GM21381 (cell line): ENCODE data around the gene CCDC201.

Experiments used
- ATAC-seq: cut with Tn5 transposase; IDR thresholded peaks from one replicate; pipeline ENCODE4 v1.9.1; 2021; ENCODE audit warnings: mild to moderate bottlenecking, moderate library complexity; ENCODE audit not compliant: unreplicated experiment

CCDC201 gene, protein sequence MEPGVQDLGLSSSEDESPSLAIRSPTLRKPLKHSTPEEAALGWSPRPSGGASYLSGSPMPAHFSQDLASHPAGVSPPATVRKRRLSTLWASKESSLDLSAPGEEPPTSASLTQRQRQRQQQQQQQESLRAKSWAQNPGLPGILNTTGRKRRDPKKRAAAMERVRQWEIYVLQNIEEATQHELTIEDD

DNA sequence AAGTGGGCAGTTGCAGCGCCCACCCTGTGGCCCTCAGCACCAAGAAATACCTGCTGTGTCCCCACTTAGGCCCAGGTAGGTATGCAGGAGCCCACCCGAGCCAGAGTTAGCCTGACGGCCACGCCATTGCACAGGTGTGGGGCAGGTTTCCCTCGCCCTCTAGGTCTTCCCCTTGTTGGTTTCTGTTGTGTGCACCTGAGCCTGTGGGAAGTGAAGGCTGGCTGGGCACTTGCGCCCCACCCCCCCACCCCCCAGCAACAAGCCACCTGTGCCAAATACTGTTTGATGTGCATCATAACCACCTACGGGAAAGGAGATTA lies at the start of gene CCDC201:
CCDC201 (minus strand) TSS at position 48 of the 320 bp plus-strand sequence. CDS start 75 bp downstream, outside the sequence.
- ATAC-seq = no peak

DNA sequence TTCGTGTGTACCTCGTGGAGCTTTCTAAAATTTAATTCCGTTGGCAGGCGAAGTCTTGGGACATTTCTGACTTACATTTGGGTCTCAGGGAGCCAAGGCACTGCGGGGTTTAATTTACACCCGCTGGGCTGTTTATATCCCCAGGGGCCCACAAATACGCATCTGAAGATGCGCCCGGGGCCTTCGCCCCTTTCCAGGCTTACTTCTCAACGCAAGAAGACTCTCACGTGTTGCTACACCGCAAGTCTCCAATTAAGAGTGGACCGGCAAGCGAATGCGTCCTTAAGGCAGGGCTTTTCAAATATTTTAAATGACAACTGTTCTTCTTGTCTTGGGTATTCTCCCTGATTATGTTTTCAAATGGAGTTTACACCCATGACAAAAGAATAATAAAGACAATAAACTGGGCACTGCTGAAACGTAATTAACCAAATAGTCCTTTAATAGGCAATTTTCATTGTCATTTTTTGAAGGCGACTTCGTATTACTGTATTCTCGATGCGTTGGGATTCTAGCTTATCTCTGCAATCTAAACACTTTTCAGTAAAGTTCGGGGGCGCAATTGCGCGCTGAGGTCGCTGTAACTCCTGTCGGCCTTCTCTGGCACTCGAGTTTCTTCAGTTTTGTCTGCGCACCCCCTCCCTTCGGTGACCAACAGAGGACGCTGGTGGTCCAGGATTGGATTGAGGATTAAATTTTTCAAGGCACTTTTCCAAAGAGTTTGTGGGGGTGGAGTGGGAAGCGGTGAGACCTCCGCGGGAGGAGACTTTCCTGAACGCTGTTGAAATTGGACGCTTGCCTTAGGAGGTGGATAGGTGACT lies 49.0 kb upstream of the CCDC201 start:
- no peak for ATAC-seq

DNA sequence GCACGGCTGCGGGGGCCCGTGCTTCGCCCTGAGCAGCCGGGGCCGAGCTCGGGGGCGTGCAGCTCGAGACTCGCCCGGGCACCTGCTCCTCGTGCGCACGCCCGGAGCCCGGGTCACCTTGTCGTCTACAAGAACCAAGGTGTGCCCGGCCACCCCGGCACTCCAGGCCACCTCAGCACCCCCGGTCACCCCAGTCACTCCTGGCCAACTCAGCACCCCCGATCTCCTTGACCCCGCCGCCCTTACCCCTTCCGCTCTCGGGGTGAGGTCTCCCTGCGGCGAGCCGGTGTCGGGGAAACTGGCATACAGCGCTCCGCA lies 48.5 kb upstream of the CCDC201 start:
- ATAC-seq = no peak

DNA sequence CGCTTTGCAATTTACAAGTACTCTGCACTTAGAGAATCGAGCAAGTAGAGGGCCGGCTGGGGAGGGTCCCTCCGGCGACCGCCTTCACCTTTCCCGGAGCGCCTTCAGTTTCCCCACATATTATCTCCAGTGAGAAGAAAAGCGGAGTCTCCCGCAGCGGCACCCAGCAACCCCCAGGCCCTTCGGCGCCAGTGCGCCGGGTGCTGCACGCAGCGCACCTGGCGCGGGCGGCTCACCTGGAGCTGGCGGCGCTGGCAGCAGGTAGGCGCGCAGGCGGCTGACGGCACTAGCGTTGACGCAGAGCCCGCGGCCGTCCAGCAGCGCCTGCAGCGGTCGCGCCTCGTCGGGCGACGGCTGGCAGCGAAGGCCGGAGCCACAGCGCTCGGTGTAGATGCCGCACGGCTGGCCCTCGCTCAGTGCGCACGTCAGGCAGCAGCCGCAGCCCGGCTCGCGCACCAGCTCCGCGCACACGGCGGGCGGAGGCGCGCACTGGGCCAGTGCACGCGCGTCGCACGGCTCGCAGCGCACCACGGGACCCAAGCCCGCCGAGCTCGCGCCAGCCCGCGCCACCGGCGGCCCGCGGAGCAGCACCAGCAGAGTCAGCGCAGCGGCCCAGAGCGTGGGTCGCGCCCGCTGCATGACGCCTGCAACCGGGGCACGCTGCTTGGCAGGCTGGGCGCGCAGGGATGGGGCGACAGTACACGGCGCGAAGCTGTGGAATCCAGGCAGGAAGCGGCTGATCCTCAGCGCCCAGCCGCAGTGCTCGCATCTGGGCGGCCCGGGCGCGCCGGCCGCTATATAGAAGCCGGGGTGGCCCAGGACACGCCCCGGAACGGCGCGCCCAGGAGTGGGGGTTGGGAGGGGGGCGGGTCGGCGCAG lies 47.9 kb upstream of the CCDC201 start, which contains the start of gene IGFBP3:
IGFBP3 (minus strand) TSS at position 771 of the 879 bp plus-strand sequence; CDS start at position 639, 132 bp downstream.
- no peak for ATAC-seq

DNA sequence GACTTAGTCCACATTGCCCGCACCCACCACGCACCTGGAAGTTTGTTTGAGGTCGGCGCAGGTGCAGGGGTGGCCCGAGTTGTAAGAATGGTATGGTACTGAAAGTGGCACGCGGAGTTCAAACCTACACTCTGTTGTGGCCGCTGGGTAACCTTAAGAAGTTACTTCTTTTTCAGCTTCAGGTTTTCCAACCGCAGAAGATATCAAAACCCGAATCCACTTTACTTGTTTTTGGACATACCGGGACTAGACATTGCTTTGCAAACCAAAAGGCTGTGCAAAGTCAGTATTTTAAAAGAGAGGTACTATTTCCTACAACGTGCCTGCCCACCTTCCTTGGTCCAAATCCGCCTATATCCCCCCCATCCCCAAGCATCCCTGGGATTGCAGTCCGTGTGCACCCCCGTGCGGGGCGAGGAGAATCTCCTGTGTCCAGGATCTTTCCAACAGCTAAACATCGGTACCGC lies 47.1 kb upstream of the CCDC201 start:
- no peak for ATAC-seq

- ATAC-seq = no peak
Measured at GRCh38 chr7:45919231-45919784, 46.4 kb upstream of the CCDC201 start.

- no peak for ATAC-seq
Measured at GRCh38 chr7:45918556-45918955, 45.7 kb upstream of the CCDC201 start.

GRCh38 chr7:45917658-45918057 lies 44.8 kb upstream of the CCDC201 start:
- peak; percentile 60 for ATAC-seq

DNA sequence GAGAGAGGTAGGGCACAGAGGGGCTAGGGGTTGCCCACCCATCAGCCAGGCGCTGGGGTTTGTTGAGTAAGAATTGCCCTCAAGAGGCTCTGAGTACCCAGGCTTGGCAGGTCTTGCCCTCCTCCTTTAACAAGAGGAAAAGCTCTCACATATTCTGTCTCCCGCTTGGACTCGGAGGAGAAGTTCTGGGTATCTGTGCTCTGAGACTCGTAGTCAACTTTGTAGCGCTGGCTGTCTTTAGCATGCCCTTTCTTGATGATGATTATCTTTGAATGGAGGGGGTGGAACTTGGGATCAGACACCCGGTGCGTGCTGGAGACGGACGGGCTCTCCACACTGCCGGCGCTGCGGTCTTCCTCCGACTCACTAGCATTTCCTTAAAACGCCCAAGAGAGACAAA lies 44.2 kb upstream of the CCDC201 start:
- ATAC-seq = no peak

- ATAC-seq = no peak
Measured at GRCh38 chr7:45915606-45916005, 42.7 kb upstream of the CCDC201 start.

DNA sequence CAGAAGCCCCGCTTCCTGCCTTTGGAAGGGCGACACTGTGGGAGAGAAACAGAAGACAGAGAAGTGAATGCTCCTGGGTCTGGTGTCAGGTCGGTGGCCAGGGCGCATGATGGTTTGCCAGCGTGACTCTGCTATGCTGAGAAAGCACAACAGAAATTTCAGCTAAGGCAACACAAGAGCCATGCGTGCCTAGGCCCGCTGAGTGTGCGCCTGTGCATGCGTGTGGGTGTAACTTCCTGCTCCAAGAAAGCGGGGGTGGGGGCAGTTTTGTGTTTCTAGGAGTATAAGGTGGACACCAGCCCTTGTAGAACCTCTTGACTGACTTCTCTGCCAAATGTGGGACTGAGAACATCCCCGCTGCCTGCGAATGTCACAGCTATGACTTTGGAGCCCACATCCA lies 42.0 kb upstream of the CCDC201 start:
- no peak for ATAC-seq

DNA sequence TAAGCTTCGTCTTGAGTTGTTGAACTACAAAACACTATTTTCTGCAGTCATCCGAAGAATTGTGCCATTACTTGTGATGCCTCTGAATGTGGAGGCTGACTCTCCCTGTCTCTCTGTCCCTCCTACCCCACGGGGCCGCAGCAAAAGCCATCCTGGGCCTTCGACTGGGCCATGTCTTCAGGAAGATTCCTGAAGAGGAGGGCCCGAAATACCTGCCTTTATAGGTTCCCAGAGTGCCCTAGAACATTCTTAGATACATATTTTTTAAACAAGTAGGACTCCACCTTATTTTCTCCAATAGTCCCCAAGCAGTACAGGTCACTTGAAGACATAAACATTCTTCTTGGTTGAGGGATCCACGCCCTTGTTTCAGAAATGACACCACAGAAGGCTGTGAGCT lies 40.1 kb upstream of the CCDC201 start:
- no peak for ATAC-seq

DNA sequence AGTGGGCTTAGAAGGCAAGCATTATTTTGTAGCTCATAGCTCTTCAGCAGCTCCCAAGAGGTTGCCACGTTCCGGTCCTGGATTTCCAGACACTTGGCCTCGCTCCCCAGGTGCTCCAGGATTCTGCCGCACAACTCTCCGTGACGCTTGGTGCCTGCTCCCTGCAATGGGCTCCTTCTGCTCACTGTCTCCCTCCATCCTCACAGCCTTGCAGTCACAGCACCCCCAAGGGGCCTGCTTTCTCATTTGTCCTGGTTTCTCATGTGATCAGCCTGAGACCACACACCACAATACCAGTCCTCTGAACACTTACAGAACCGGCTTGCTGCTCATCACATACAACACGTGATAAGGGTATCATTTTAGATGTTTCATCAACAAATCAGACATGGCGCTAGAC lies 38.4 kb upstream of the CCDC201 start:
- no peak for ATAC-seq

DNA sequence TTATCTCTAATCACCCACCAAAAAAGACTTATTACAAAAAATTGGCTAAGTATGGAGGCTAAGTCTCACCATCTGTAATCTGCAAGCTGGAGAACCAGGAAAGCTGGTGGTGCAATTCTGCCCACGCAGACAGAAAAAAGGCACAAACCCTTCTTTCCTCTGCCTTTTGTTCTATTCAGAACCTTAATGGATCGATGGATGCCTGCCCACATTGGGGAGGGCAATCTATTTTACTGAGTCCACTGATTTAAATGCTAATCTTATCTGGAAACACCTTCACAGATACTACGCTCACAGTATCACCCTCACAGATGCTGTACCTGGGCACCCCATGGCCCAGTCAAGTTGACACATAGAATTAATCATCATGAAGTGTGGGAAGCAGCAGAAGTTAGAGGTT lies 38.0 kb upstream of the CCDC201 start:
- no peak for ATAC-seq

DNA sequence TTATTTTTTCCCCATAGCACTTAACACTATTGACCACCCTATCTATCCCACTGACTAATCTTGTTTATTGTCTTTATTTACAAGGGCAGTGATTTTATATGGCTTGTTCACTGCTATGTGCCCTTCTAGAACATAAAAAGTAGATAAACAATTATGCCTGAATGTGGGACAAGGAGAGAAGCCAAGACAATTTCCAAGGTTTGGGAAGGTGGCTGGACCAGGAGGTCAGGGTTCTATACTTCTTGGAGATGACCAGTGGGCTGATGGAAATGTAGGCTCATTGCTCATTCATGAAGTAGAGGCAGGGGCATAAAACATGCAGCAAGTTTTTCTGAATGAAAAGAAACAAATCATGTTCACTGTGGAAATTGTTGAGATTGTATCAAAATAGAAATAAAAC lies 36.7 kb upstream of the CCDC201 start:
- no peak for ATAC-seq

GRCh38 chr7:45902820-45903219 lies 29.9 kb upstream of the CCDC201 start:
- no peak for ATAC-seq

GRCh38 chr7:45901566-45901965 lies 28.7 kb upstream of the CCDC201 start:
- no peak for ATAC-seq

- no peak for ATAC-seq
Measured at GRCh38 chr7:45898222-45898621, 25.3 kb upstream of the CCDC201 start.

DNA sequence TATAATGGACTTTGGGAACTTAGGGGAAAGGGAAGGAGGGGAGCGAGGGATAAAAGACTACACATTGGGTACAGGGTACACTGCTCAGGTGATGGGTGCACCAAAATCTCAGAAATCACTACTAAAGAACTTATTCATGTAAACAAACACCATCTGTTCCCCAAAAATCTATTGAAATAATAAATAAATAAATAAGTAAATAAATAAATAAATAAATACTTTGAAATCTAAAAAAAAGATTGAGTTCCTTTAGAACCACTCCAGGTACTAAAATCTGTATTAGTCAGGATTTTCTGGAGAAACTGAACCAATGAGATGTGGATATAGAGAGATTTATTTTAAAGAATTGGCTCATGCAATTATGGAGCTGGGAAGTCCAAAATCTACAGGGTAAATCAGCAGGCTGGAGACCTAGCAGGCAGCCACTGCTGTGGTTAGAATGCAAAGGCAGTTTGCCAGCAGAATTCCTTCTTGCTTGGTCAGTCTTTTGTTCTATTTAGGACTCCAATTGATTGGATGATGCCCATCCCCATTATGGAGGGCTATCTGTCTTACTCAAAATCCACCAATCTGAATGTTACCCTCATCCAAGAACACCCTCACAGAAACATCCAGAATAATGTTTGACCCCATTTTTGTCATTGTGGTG lies 24.3 kb upstream of the CCDC201 start:
- no peak for ATAC-seq

DNA sequence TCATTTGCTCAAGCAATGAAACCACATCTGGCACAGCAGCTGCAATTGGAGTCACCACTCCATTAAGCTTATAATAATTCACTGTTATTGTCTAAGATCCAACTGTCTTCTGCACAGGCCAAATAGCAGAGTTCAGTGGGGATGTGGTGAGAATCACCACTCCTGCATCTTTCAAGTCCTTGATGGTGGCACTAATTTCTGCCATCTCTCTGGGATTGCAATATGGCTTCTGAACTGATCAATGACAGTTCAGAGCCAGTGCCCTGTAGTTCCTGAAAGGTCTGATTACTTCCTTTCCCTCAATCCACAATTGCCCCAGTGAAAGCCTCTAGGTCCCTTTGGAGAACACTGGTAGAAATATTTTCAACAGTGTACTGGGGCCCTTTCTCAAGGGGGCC lies 21.8 kb upstream of the CCDC201 start:
- ATAC-seq = no peak
